Left forelimb (tissue), 1 donor: ENCODE measurements around the gene MAPK8IP1.

Experiments
- DNase-seq: peaks from one replicate; pipeline ENCODE4 v3.0.0-alpha.2; 2018; ENCODE audit warnings: low spot score

The MAPK8IP1 gene

DNA sequence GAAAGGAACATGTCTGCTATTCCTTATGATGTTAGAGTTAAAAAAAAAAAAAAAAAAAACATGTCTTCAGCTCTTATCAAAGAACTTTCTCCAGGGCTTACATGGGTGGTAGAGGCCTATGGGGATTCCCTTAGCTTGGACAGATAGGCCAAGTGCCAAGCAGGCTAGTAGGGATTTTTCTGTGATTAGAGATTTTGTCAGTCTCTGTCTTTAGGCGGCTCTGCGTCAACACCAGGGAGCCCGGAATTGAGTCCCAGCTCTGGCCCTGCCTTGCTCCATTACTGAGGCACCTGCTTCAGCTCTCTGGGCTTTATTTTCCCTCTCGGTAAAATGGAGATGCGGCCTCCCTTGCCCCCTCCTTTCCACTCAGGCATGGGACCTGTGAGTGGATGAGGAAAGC lies 25.1 kb upstream of the MAPK8IP1 start:
- DNase-seq = no peak

GRCh38 chr11:45860764-45861510 lies 24.5 kb upstream of the MAPK8IP1 start:
- no peak for DNase-seq

GRCh38 chr11:45864041-45864440 lies 21.4 kb upstream of the MAPK8IP1 start:
- no peak for DNase-seq

DNA sequence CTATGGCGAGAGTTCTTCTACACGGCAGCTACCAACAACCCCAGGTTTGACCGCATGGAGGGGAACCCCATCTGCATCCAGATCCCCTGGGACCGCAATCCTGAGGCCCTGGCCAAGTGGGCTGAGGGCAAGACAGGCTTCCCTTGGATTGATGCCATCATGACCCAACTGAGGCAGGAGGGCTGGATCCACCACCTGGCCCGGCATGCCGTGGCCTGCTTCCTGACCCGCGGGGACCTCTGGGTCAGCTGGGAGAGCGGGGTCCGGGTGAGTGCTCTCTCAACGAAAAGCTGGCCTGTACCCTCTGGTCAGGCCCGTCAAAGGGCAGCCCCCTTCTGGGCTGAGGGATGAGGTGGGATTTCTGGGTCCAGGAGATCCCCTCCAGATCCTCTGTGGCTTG lies 15.9 kb upstream of the MAPK8IP1 start:
- no peak for DNase-seq

- no peak for DNase-seq
Observed at GRCh38 chr11:45870706-45871105, 14.7 kb upstream of the MAPK8IP1 start.

DNA sequence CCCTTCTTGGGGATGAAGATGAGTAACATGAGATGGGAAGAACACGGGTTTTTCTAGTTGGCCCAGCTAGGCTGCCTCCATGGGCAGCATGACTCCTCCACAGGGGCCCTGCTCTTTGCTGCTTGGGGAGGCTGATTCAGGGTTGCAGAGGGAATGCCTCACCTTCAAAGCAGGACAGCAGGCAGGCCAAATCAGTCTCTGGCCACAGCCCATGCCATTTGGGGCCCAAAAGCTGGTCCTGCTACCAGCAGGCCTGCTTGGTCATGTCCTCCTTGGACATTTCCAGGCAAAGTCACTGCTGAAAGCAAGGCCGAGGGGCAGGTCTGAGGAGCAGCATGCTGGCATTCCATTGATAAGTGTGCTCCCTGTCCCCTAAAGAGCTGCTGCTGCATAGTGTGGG lies 13.8 kb upstream of the MAPK8IP1 start:
- no peak for DNase-seq

DNA sequence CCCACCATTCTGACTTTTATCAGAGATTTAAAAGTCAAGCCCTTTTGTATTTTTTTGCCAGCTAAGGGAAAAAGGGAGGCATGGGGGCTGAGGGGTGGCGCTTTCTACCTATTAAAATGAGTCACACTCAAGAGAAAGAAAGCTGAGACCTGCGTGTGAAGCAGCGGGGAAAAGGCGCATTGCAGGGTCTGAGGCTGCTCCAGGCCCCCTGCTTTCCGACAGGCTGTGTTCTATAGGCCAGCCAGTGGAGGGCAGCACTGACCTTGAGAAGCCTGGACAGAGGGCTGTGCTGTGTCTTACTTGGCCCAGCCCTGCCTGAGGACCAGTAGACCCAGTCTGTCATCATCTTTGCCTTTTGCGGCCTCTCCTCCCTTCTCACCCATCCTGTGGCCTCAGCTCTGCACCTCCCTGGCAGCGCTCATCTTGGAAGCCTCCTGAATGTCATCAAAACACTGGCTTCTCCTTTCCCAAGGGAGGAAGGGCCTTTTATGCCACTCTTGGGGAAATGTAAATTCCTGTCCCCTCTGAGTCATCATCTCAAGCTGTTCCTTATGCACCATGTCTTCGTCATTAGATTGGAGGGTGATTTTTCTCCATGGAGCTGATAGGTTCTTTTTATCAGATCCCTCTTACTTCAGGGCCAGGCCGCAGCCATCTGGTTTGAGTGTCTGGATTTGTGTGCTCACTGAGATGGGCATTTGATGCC lies 12.6 kb upstream of the MAPK8IP1 start:
- no peak for DNase-seq

DNA sequence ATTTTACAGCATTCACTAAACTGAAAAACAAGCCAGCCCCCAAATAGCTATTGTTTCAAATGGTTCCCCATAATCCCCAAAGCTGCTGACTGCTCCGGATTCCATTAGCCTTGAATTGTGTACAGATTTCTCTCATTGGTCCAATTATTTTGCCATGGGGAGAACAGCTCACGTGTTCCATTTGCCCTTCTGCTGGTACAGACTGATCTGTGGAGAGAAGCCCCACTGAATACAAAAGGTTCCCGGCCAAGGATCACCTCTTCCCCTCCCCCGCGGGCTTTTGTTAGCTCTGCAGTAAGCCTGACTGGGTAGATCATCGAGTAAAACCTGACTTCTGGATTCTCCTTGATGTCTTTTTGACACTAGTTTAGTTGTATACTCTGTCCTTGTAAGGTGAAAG lies 9.1 kb upstream of the MAPK8IP1 start:
- DNase-seq = no peak

DNA sequence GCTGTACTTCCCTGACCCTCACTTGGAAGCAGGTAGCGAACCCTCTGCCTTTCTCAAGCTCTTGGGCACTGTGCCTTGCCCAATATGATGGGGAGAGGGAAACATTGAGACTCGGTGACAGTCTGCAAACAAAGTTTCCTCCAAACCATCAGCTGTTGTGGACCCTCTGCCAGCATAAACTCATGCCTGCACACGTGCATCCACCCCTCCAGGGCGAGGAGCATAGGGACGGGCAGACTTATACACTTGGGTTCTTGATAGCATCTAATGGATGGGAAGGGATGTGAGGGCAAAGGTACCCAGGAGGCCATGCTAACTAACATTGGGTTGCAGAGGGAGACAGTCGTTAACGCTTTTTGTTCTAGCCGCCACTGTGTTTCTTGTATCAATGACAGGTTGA lies 8.2 kb upstream of the MAPK8IP1 start:
- no peak for DNase-seq

DNA sequence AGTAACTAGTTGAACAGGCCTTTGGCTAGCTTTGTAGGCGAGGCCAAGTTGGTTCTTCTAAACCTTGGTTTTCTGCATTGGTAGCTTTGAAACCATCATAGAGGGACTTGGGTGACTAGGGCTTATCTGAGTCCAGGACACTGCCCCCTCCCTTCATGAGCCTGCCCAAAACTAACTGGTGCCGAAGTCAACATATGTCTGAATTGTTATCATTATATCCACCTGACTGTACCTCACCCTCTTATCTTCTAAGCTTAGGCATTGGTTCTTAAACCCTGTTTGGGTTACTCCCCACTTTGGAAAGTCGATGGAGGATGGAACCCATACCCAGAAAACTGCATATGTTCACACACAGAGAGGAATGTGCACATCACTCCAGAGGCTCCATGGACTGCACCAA lies 7.6 kb upstream of the MAPK8IP1 start:
- no peak for DNase-seq

- DNase-seq = no peak
Observed at GRCh38 chr11:45879803-45880686, 5.4 kb upstream of the MAPK8IP1 start.

DNA sequence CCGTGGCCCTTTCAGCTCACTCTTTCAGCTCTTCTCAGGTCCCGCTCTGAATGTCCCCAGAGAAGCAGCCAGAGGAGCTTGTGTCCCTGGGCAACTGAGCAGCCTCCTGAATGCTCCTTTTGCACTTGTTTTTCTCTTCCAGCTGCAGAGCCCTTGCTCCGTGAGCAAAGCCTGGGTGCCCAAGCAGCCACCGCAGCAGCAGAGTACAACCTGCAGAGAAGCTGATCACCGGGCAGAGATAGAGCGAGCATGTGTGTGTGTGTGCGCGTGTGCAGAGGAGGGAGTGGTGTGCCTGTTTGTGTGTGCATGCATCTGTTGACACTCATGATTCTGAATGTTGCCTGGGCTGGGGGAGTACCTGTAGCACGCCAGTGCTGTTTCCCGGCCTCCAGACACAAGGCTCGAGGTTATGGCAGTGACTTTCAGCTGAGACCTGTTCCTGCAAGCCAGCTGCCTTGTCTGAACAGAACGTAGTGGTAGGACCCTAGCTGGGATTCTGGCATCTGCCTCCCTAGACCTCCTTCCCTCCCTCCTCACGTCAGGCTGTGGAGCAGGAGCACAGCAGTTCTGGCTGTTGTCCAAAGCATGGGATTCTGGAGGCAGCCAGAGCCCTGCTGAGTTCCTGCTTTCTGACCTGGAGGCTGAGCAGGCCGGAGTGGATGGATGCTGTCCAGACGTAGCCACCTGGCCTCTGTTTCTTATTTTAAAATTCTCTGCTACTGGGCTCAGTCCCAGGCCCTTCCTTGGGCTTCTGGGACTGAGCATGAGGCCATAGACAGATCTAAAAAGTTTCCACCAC lies 4.5 kb upstream of the MAPK8IP1 start:
- DNase-seq = no peak

DNA sequence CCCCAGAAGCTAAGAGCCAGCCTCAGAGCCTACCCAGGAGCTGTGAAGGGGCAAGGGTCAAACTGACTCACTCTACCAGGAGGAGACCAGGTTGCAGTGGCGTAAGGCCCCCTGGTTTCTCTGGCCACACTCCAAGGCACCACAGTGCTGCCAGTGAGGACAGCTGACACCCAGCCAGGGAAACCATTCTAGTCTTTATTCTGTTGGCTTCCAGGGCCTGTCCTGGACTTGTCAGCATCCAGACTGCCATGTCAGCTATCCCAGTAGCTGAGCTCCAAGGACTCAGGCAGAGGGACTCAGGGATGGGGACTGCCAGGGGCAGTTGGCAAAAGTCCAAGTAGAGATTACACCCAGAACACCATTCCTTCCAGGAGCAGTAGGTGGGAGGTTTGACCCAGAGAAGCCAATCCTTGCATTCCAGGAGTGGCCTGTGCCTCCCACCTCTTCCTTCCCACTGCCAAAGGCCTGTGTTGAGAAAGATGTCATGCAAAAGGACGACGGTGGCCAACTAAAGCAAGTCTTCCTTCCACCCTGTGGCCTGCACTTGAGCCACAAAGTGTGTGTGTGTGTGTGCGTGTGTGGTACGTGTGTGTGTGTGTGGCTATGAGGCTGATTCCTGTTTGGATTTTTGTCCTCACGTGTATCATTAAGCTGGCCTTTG lies 3.6 kb upstream of the MAPK8IP1 start:
- DNase-seq = no peak

DNA sequence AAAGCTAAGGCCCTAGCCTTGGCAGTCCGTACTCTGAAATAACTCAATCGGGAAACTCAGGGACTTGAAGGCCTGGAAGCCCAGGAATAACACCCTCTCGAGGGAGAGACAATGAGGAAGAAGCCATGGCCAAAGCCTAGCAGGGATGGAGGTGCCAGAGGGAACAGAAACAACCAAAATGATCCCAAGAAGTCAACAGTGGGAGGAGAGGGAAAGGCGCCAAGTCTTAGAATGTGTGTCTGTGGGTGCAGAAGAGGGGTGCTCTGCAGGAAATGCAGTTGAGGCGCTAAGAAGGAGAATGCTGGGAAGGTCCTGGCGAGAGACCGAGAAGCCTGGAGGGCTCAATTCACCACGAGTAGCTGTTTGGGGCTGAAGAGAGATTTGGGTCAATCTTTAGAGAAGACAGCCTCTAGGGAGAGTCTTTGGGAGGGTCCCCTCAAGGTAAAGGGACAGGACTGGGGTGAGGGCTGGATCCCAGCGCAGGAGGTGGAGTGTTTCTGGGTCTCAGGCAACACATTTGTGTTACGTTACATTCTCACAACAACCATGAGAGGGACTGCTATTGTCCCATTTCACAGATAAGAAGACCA lies 760 bp upstream of the MAPK8IP1 start:
- DNase-seq = no peak

GRCh38 chr11:45885921-45886721 lies 670 bp downstream of the MAPK8IP1 start:
- no peak for DNase-seq

DNA sequence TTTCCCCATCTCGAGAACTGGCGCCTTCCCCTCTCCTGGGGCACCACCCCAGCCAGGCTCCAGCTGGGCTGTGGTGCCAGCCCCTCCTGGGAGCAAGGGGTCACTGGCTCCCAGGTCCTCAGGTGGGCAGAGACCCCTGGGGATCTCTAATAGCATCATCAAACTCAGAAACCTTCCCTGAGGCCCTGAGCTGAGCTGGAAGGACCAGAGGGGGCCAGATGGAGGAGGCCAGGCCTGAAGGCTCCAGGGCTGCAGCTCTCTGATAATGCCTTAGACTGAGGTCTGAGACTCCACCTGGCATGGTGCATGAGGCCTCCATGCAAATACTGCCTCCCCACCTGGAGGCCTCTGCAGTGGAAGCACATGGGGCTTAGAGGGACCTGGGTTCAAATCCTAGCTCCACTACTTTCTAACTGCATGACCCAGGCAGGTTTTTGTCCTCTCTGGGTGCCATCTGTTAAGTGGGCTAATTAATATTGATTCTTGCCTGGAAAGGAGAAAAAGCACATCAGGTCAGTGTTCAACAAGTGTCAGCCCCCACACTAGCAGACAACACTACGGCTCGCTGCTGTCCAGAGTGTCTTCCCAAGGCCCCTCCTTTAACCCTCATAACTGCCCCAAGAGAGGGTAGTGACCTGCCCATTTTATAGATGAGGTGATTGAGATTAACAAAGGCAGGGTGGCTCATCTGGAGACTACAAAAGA lies 1.5 kb downstream of the MAPK8IP1 start:
- no peak for DNase-seq

- DNase-seq = no peak
Observed at GRCh38 chr11:45887587-45887986, 2.1 kb downstream of the MAPK8IP1 start.

DNA sequence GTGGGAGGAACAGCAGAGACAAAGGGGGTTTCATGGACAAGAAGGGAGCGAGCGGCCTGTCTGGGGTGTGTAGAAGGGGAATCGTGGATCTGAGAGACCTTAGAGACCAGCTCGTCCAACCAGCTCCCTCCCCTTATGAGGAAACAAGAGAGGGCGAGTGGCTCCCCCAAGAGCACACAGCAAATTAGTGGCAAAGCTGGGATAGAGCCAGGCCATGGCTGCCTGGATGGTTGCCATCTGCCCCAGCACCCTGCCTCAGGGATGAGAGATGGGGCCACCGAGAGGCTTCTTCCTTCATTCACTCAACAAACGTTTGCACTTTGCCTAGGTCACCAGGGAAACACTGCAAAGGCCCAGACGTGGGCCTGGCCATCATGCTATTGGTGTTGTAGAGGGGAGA lies 4.1 kb downstream of the MAPK8IP1 start:
- no peak for DNase-seq

DNA sequence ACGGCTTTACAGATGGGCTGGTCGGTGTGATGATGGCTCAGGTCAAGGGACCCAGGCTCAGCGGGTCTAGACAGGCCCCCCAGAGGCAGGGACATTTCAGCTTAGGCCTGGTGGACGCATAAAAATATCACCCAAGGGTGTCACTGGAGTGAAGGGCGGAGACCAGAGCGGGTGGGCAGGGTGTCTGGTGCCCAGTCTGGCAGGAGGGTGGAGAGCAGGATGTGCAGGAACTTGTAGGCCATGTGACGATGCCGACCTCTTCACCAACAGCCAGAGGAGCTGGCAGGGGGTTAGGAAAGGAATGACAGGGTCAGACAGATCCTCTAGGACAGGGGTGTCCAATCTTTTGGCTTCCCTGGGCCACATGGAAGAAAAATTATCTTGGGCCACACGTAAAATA lies 4.5 kb downstream of the MAPK8IP1 start:
- DNase-seq = no peak
